ENCODE results near the gene POFUT2. TPM values are rescaled to one million over a fixed set of nuclear protein-coding genes. Genes with fewer than 3 reads are reported as not detected.

POFUT2 gene
- 30.7 and 36.5 TPM in 2 replicates for total RNA-seq

GRCh38 chr21:45287438-45288391, at the start of gene POFUT2:
TSS of gene POFUT2 (minus strand) at chr21:45287895. CDS start at chr21:45287871, 24 bp downstream.

Other genes starting within 250 kb of the POFUT2 start
- gene ADARB1, start 213.3 kb downstream of the POFUT2 start, total RNA-seq: 20.0 and 46.0 TPM in 2 replicates
- gene COL18A1, start 117.3 kb upstream of the POFUT2 start, total RNA-seq: 0.39 and 2.5 TPM in 2 replicates